NCI-H2196 treated with DMSO at 0.1 percent for 48 hours (cell line): Measurements from ENCODE around the gene PRDM15.

Source experiments
- DNase-seq: peaks from one replicate; lab custom pipeline; 2025; ENCODE audit not compliant: unreplicated experiment; lab: John Stamatoyannopoulos, UW

The PRDM15 gene

GRCh38 chr21:41865002-41865777, 14.0 kb downstream of the PRDM15 start:
- DNase-seq = no peak

- no peak for DNase-seq
Observed at GRCh38 chr21:41864311-41865001, 14.7 kb downstream of the PRDM15 start.

- DNase-seq = no peak
Observed at GRCh38 chr21:41863439-41863740, 15.8 kb downstream of the PRDM15 start.

GRCh38 chr21:41861987-41862386, 17.2 kb downstream of the PRDM15 start:
- DNase-seq = no peak

GRCh38 chr21:41861255-41861654, 17.9 kb downstream of the PRDM15 start:
- DNase-seq = no peak

GRCh38 chr21:41859297-41859980, 19.7 kb downstream of the PRDM15 start:
- no peak for DNase-seq

- no peak for DNase-seq
Observed at GRCh38 chr21:41858466-41859296, 20.5 kb downstream of the PRDM15 start.

GRCh38 chr21:41857771-41858300, 21.3 kb downstream of the PRDM15 start:
- no peak for DNase-seq

- DNase-seq = no peak
Observed at GRCh38 chr21:41856572-41856971, 22.6 kb downstream of the PRDM15 start.

- DNase-seq = no peak
Observed at GRCh38 chr21:41854426-41854995, 24.6 kb downstream of the PRDM15 start.

GRCh38 chr21:41852929-41853320, 26.2 kb downstream of the PRDM15 start:
- no peak for DNase-seq

- no peak for DNase-seq
Observed at GRCh38 chr21:41852151-41852928, 26.8 kb downstream of the PRDM15 start.

GRCh38 chr21:41851090-41851790, 27.9 kb downstream of the PRDM15 start:
- DNase-seq = no peak

GRCh38 chr21:41850085-41850484, 29.1 kb downstream of the PRDM15 start:
- DNase-seq = no peak

- DNase-seq = no peak
Observed at GRCh38 chr21:41848958-41849580, 30.1 kb downstream of the PRDM15 start.

GRCh38 chr21:41848533-41848932, 30.6 kb downstream of the PRDM15 start:
- no peak for DNase-seq

- DNase-seq = no peak
Observed at GRCh38 chr21:41847066-41847804, 31.9 kb downstream of the PRDM15 start.

GRCh38 chr21:41846536-41846935, 32.6 kb downstream of the PRDM15 start:
- DNase-seq = no peak
